B cell (primary cell): ENCODE measurements around the gene GTF2H4. TPM values are rescaled to one million over a fixed set of nuclear protein-coding genes. Genes with fewer than 3 reads are reported as not detected.

ENCODE experiments used
- ATAC-seq: fragments of 200-7000 bp; cut with Tn5 transposase; one replicate; pipeline ENCODE4 v1.10.0; 2021; ENCODE audit warnings: low read depth, mild to moderate bottlenecking, moderate number of reproducible peaks, moderate library complexity
- CTCF ChIA-PET: fragments of 350-600 bp; sonication (Branson Sonifier 250); formaldehyde crosslinking; loops from one replicate; lab custom pipeline; 2021; ENCODE audit warnings: antibody characterized with exemption, inconsistent platforms; lab: Charles Lee
- POLR2A ChIA-PET: fragments of 350-600 bp; sonication (Branson Sonifier 250); formaldehyde crosslinking; loops from one replicate; lab custom pipeline; 2021; ENCODE audit warnings: antibody characterized with exemption; lab: Charles Lee
- DNase-seq: peaks from one replicate; pipeline ENCODE4 v3.0.0; 2013
- H2AFZ ChIP-seq: 2 replicates; pipeline ENCODE4 v1.6.1; 2012; ENCODE audit warnings: mild to moderate bottlenecking, low read depth, low read length; ENCODE audit not compliant: insufficient read depth, poor library complexity, severe bottlenecking
- H3K27ac ChIP-seq, 2 donors: 1 replicate in 1 of 2; 2 replicates in 1 of 2; pipeline ENCODE4 v1.5.1; 2012 to 2013; ENCODE audit warnings: low read length in 2 of 2, mild to moderate bottlenecking in 2 of 2, moderate library complexity in 1 of 2
- H3K27me3 ChIP-seq, 4 experiments: fragments of 200-600 bp in 1 of 4; sonication (generic) in 1 of 4; replicated peaks in 1 of 4; 1 replicate in 2 of 4; 2 replicates in 2 of 4; pipeline versions ENCODE4 v1.6.1 to v1.7.0; 2013 to 2016; ENCODE audit warnings: low read length in 3 of 4, mild to moderate bottlenecking in 2 of 4, mixed read lengths in 1 of 4, moderate library complexity in 1 of 4; ENCODE audit not compliant: insufficient read depth in 4 of 4, control insufficient read depth in 3 of 4; ENCODE audit errors: control extremely low read depth in 1 of 4
- H3K36me3 ChIP-seq, 2 experiments: replicated peaks in 1 of 2; 1 replicate in 1 of 2; 2 replicates in 1 of 2; pipeline versions ENCODE4 v1.6.1 to v1.7.1; 2013; ENCODE audit warnings: low read length in 1 of 2; ENCODE audit not compliant: insufficient read depth in 2 of 2, control insufficient read depth in 1 of 2; ENCODE audit errors: control extremely low read depth in 1 of 2, extremely low read depth in 1 of 2
- H3K4me1 ChIP-seq, 2 donors: fragments of 200-600 bp in 1 of 2; sonication (generic) in 1 of 2; 1 replicate in 1 of 2; 2 replicates in 1 of 2; pipeline versions ENCODE4 v1.5.1 to v1.6.1; 2013 to 2017; ENCODE audit warnings: low read length in 2 of 2; ENCODE audit not compliant: control insufficient read depth in 2 of 2, insufficient read depth in 2 of 2
- H3K4me2 ChIP-seq: replicated peaks from 2 replicates; pipeline ENCODE3; 2012; ENCODE audit warnings: mild to moderate bottlenecking, low read depth, low read length; ENCODE audit not compliant: poor library complexity, severe bottlenecking
- H3K4me3 ChIP-seq, 5 experiments: fragments of 200-600 bp in 1 of 5; sonication (generic) in 1 of 5; 1 replicate in 3 of 5; 2 replicates in 2 of 5; pipeline versions ENCODE4 v1.5.1 to v1.7.0; 2011 to 2016; ENCODE audit warnings: low read length in 4 of 5, mild to moderate bottlenecking in 4 of 5, low read depth in 2 of 5, control low read depth in 1 of 5, moderate library complexity in 1 of 5; ENCODE audit not compliant: insufficient read depth in 1 of 5; ENCODE audit errors: control extremely low read depth in 1 of 5, extremely low read depth in 1 of 5
- H3K79me2 ChIP-seq: fragments of 200-600 bp; sonication (generic); one replicate; pipeline ENCODE4 v1.6.0; 2016; ENCODE audit warnings: low read length; ENCODE audit not compliant: control insufficient read depth, insufficient read depth
- H3K9ac ChIP-seq: fragments of 200-600 bp; sonication (generic); 2 replicates; pipeline ENCODE4 v1.6.1; 2017; ENCODE audit warnings: mild to moderate bottlenecking, low read length, moderate library complexity
- H3K9me3 ChIP-seq, 3 donors: one replicate each; pipeline versions ENCODE4 v1.6.1 to v1.7.1; 2013; ENCODE audit warnings: low read length in 2 of 3; ENCODE audit not compliant: control insufficient read depth in 2 of 3, insufficient read depth in 1 of 3; ENCODE audit errors: control extremely low read depth in 1 of 3
- H4K20me1 ChIP-seq: 2 replicates; pipeline ENCODE4 v1.6.0; 2012; ENCODE audit warnings: mild to moderate bottlenecking, low read length; ENCODE audit not compliant: insufficient read depth, control insufficient read depth, poor library complexity, severe bottlenecking
- H3K27ac Mint-ChIP-seq: one replicate; pipeline ENCODE4 v1.8.0; 2021; ENCODE audit warnings: mixed read lengths
- H3K27me3 Mint-ChIP-seq: one replicate; pipeline ENCODE4 v1.8.0; 2021; ENCODE audit warnings: mixed read lengths
- H3K4me1 Mint-ChIP-seq: one replicate; pipeline ENCODE4 v1.8.0; 2021; ENCODE audit warnings: mixed read lengths
- H3K4me3 Mint-ChIP-seq: one replicate; pipeline ENCODE4 v1.8.0; 2021; ENCODE audit warnings: mixed read lengths
- H3K9me3 Mint-ChIP-seq: one replicate; pipeline ENCODE4 v1.8.0; 2022; ENCODE audit warnings: mixed read lengths; ENCODE audit not compliant: insufficient read depth
- CTCF ChIP-seq: fragments of 200-600 bp; IDR thresholded peaks from one replicate; pipeline ENCODE4 v1.8.0; 2022; ENCODE audit warnings: antibody characterized with exemption, mild to moderate bottlenecking
- EZH2 ChIP-seq: IDR thresholded peaks from 2 replicates; pipeline ENCODE4 v1.6.1; 2012; ENCODE audit warnings: borderline replicate concordance, low read depth, mild to moderate bottlenecking, moderate library complexity, low read length; ENCODE audit not compliant: insufficient read depth, poor library complexity, severe bottlenecking
- WGBS: methylation state at CpG from one replicate; pipeline ENCODE4 v1.1.5; 2013; ENCODE audit warnings: missing lambda C conversion rate; ENCODE audit not compliant: insufficient coverage; 5-methylcytosine and 5-hydroxymethylcytosine counted together
- intact Hi-C: fragments of 100-400 bp; cut with micrococcal nuclease; formaldehyde crosslinking; loops from one replicate; pipeline ENCODE4 v1.10.0; 2022
- polyA plus RNA-seq: library from polyadenylated mRNA; depleted of rRNA; stranded (reverse); fragments of >200 nt; gene quantifications from 2 replicates; pipeline ENCODE4 v1.2.3, GENCODE V29; 2012
- total RNA-seq, 2 donors: library from RNA; stranded (reverse); fragments of 120-200 nt in 1 of 2; gene quantifications; 1 replicate in 1 of 2; 2 replicates in 1 of 2; pipeline versions ENCODE4 v1.2.3 to v1.2.4, GENCODE V29; 2013 to 2022

Gene GTF2H4
- total and polyA plus RNA-seq, 2 donors (not counting 1 experiment from before 2014, with no cell fraction given): 30.2 to 38.4 TPM

- ATAC-seq (no peak), DNase-seq (no peak)
- intact Hi-C loops: no loop called here
- Histone ChIP-seq H3K27me3 (no peaks in the 10 kb centered on the region), H2AFZ (no peak overlapping the region), H4K20me1 (peaks cover 68% of the 10 kb centered on the region), H3K79me2 (peaks cover 72% of the 10 kb centered on the region), H3K4me3 (no peak overlapping the region), H3K9me3 (no peaks in the 10 kb centered on the region), H3K36me3 (peaks cover 0 to 42% of the 10 kb centered on the region in 2 experiments), H3K9ac (no peak overlapping the region), H3K27ac (no peak overlapping the region), H3K4me2 (no peak overlapping the region), H3K4me1 (peaks cover 24 to 26% of the 10 kb centered on the region in 2 donors)
- Mint-ChIP-seq H3K4me3 (no peak overlapping the region), H3K27me3 (no peaks in the 10 kb centered on the region), H3K4me1 (peaks cover 29% of the 10 kb centered on the region), H3K9me3 (no peaks in the 10 kb centered on the region), H3K27ac (no peak overlapping the region)
- ChIA-PET CTCF (interaction anchor here (0.6 to 2.0 kb wide), 7 partner anchors 12 to 220 kb away, joined by 3 to 8 read pairs (median 4); partner anchors contain the start of gene VARS2), POLR2A (interaction anchor here (0.7 kb wide), 1 partner anchor 347 kb away, joined by 3 read pairs; no protein-coding TSS in a partner anchor)
- over 99% methylated on average over 17 of the region's 18 CpGs for whole genome bisulfite sequencing
- TF ChIP-seq CTCF: no peak
- TF ChIP-seq EZH2: no peak
Observed at GRCh38 chr6:30888816-30889495, 19.1 kb upstream of the GTF2H4 start.

GRCh38 chr6:30889496-30889885 lies 18.5 kb upstream of the GTF2H4 start:
- Histone ChIP-seq H3K79me2 (peaks cover 72% of the 10 kb centered on the region), H3K27me3 (no peaks in the 10 kb centered on the region), H3K4me3 (no peak overlapping the region), H4K20me1 (peaks cover 68% of the 10 kb centered on the region), H3K9ac (no peak overlapping the region), H2AFZ (no peak overlapping the region), H3K36me3 (peaks cover 0 to 47% of the 10 kb centered on the region in 2 experiments), H3K9me3 (no peaks in the 10 kb centered on the region), H3K27ac (no peak overlapping the region), H3K4me2 (no peak overlapping the region), H3K4me1 (peaks cover 24 to 26% of the 10 kb centered on the region in 2 donors)
- ATAC-seq (no peak), DNase-seq (no peak)
- Mint-ChIP-seq H3K27me3 (no peaks in the 10 kb centered on the region), H3K4me1 (peaks cover 29% of the 10 kb centered on the region), H3K4me3 (no peak overlapping the region), H3K9me3 (no peaks in the 10 kb centered on the region), H3K27ac (no peak overlapping the region)
- intact Hi-C loops: no loop called here
- TF ChIP-seq CTCF (no peak), EZH2 (no peak)
- ChIA-PET CTCF (interaction anchor here (0.6 to 2.0 kb wide), 5 partner anchors 24 to 221 kb away, joined by 3 to 8 read pairs (median 4); partner anchors contain the start of gene VARS2), POLR2A (interaction anchor here (0.7 kb wide), 1 partner anchor 347 kb away, joined by 3 read pairs; no protein-coding TSS in a partner anchor)
- WGBS: 100% methylated on average over 3 of the region's 4 CpGs
